SK-N-SH (cell line): ENCODE results near the gene PPP2R1A. TPM values are rescaled to one million over a fixed set of nuclear protein-coding genes. Genes with fewer than 3 reads are reported as not detected.

Source experiments
- CTCF ChIA-PET: fragments of 300-600, 350-600 bp; formaldehyde crosslinking; extraction: SDS; loops from one replicate; lab custom pipeline; 2021; lab: Yijun Ruan, JAX
- POLR2A ChIA-PET: fragments of 350-600 bp; sonication (Branson Sonifier 250); formaldehyde crosslinking; extraction: SDS; loops from one replicate; lab custom pipeline; 2020; ENCODE audit warnings: antibody characterized with exemption, inconsistent platforms; lab: Yijun Ruan, JAX
- DNase-seq: peaks from one replicate; pipeline ENCODE4 v3.0.0; 2012
- H2AFZ ChIP-seq: fragments of 200-600 bp; sonication (generic); 2 replicates; pipeline ENCODE4 v1.8.1; 2016; ENCODE audit warnings: antibody characterized with exemption, mild to moderate bottlenecking, low read depth
- H3F3A ChIP-seq: fragments of 200-600 bp; sonication (generic); replicated peaks from 2 replicates; pipeline ENCODE3; 2016; ENCODE audit warnings: antibody characterized with exemption, mild to moderate bottlenecking; ENCODE audit not compliant: insufficient read depth
- H3K27ac ChIP-seq, 2 experiments: fragments of 200-500 bp in 1 of 2; fragments of 200-600 bp in 1 of 2; sonication (Bioruptor generic) in 1 of 2; sonication (generic), shearing (Covaris generic) in 1 of 2; 2 replicates each; pipeline versions ENCODE4 v1.5.1 to v1.6.1; 2014 to 2016; ENCODE audit warnings: low read depth in 2 of 2, inconsistent platforms in 1 of 2, low read length in 1 of 2, mild to moderate bottlenecking in 1 of 2, mixed read lengths in 1 of 2
- H3K27me3 ChIP-seq: fragments of 200-600 bp; sonication (generic), shearing (Covaris generic); 2 replicates; pipeline ENCODE4 v1.6.1; 2016; ENCODE audit warnings: mixed run types; ENCODE audit not compliant: insufficient read depth
- H3K36me3 ChIP-seq, 2 experiments: fragments of 200-500 bp in 1 of 2; fragments of 200-600 bp in 1 of 2; sonication (Bioruptor generic) in 1 of 2; sonication (generic) in 1 of 2; replicated peaks in 1 of 2; 2 replicates each; pipeline versions ENCODE3 to v1.5.1; 2014 to 2016; ENCODE audit warnings: low read length in 1 of 2, mild to moderate bottlenecking in 1 of 2; ENCODE audit not compliant: insufficient read depth in 2 of 2, control insufficient read depth in 1 of 2
- H3K4me1 ChIP-seq, 2 experiments: fragments of 200-500 bp in 1 of 2; fragments of 200-600 bp in 1 of 2; sonication (Bioruptor generic) in 1 of 2; sonication (generic), shearing (Covaris generic) in 1 of 2; 2 replicates each; pipeline versions ENCODE4 v1.5.1 to v1.6.1; 2014 to 2016; ENCODE audit warnings: low read depth in 1 of 2, low read length in 1 of 2, mixed run types in 1 of 2; ENCODE audit not compliant: insufficient read depth in 2 of 2, control insufficient read depth in 1 of 2
- H3K4me2 ChIP-seq: fragments of 200-600 bp; sonication (generic), shearing (Covaris generic); 2 replicates; pipeline ENCODE4 v1.6.1; 2017; ENCODE audit warnings: mixed run types
- H3K4me3 ChIP-seq, 2 experiments: fragments of 200-500 bp in 1 of 2; fragments of 200-600 bp in 1 of 2; sonication (Bioruptor generic) in 1 of 2; sonication (generic), shearing (Covaris generic) in 1 of 2; 2 replicates each; pipeline versions ENCODE4 v1.5.1 to v1.8.1; 2014 to 2016; ENCODE audit warnings: low read depth in 2 of 2, inconsistent platforms in 1 of 2, low read length in 1 of 2, mild to moderate bottlenecking in 1 of 2, mixed read lengths in 1 of 2, moderate library complexity in 1 of 2
- H3K79me2 ChIP-seq: fragments of 200-600 bp; sonication (generic); 2 replicates; pipeline ENCODE4 v1.8.1; 2017; ENCODE audit warnings: mild to moderate bottlenecking; ENCODE audit not compliant: insufficient read depth
- H3K9ac ChIP-seq: fragments of 200-600 bp; sonication (generic); 2 replicates; pipeline ENCODE4 v1.6.1; 2017; ENCODE audit warnings: mixed run types
- H3K9me2 ChIP-seq: fragments of 200-600 bp; sonication (generic); 2 replicates; pipeline ENCODE4 v1.6.1; 2017; ENCODE audit warnings: mixed run types
- H3K9me3 ChIP-seq: fragments of 200-600 bp; sonication (generic); 2 replicates; pipeline ENCODE4 v1.6.1; 2017; ENCODE audit warnings: mixed run types, mild to moderate bottlenecking, moderate library complexity
- H4K20me1 ChIP-seq: fragments of 200-600 bp; sonication (generic); 2 replicates; pipeline ENCODE4 v1.6.1; 2017; ENCODE audit warnings: mild to moderate bottlenecking, mixed run types; ENCODE audit not compliant: insufficient read depth
- CTCF ChIP-seq: fragments of 200-600 bp; sonication (generic); IDR thresholded peaks from 2 replicates; pipeline ENCODE4 v1.6.1; 2017; ENCODE audit warnings: antibody characterized with exemption, mild to moderate bottlenecking, moderate library complexity
- GABPA ChIP-seq: IDR thresholded peaks from 2 replicates; pipeline ENCODE4 v1.4.0; 2012; ENCODE audit warnings: low read depth, mild to moderate bottlenecking
- MAX ChIP-seq: IDR thresholded peaks from 2 replicates; pipeline ENCODE4 v1.4.0; 2012; ENCODE audit warnings: low read depth
- MXI1 ChIP-seq: IDR thresholded peaks from 2 replicates; pipeline ENCODE4 v1.6.1; 2012; ENCODE audit warnings: mild to moderate bottlenecking, low read depth, low read length, improper control_type of control experiment
- NFIC ChIP-seq: IDR thresholded peaks from 2 replicates; pipeline ENCODE4 v1.4.0; 2012; ENCODE audit warnings: borderline replicate concordance
- PBX3 ChIP-seq: IDR thresholded peaks from 2 replicates; pipeline ENCODE4; 2012
- POLR2AphosphoS5 ChIP-seq: IDR thresholded peaks from 2 replicates; pipeline ENCODE4 v1.6.1; 2012; ENCODE audit warnings: low read depth, low read length
- RAD21 ChIP-seq: IDR thresholded peaks from 2 replicates; pipeline ENCODE4 v1.6.1; 2012; ENCODE audit warnings: mild to moderate bottlenecking, low read length
- REST ChIP-seq: IDR thresholded peaks from 2 replicates; pipeline ENCODE4 v1.6.1; 2012; ENCODE audit warnings: mild to moderate bottlenecking, low read depth, low read length, moderate library complexity
- SIN3A ChIP-seq: IDR thresholded peaks from 2 replicates; pipeline ENCODE4 v1.6.1; 2012; ENCODE audit warnings: low read depth, mild to moderate bottlenecking, low read length, moderate library complexity, borderline replicate concordance
- SMC3 ChIP-seq: IDR thresholded peaks from 2 replicates; pipeline ENCODE4 v1.6.1; 2012; ENCODE audit warnings: low read depth, low read length, improper control_type of control experiment
- TEAD4 ChIP-seq: IDR thresholded peaks from 2 replicates; pipeline ENCODE4 v1.4.0; 2012; ENCODE audit warnings: mild to moderate bottlenecking, borderline replicate concordance; ENCODE audit not compliant: insufficient read depth
- USF1 ChIP-seq: IDR thresholded peaks from 2 replicates; pipeline ENCODE4 v1.4.0; 2012; ENCODE audit warnings: low read depth, borderline replicate concordance
- USF2 ChIP-seq: fragments of 150-350 bp; IDR thresholded peaks from 2 replicates; pipeline ENCODE4 v1.6.1; 2017; ENCODE audit warnings: antibody characterized with exemption, low read length, low read depth, borderline replicate concordance
- WGBS: methylation state at CpG from one replicate; pipeline ENCODE4 v1.1.6; 2017; ENCODE audit warnings: low lambda C conversion rate; 5-methylcytosine and 5-hydroxymethylcytosine counted together
- polyA plus RNA-seq, 3 experiments: library from polyadenylated mRNA; depleted of rRNA; stranded (reverse); fragments of >200 nt; gene quantifications; 2 replicates each; pipeline ENCODE4 v1.2.3, GENCODE V29; 2012

The PPP2R1A gene
- polyA plus RNA-seq, 1 of the 3 experiments (the other 2 are of a cell fraction), result 163 TPM

- POLR2A ChIA-PET, result interaction anchor here (0.5 kb wide), 1 partner anchor 120 kb away, joined by 3 read pairs; no protein-coding TSS in a partner anchor
- H4K20me1 ChIP-seq, result no peaks in the 10 kb centered on the region
- CTCF ChIA-PET, result interaction anchor here (0.7 to 1.2 kb wide), 2 partner anchors 11 to 17 kb away, joined by 3 to 5 read pairs; no protein-coding TSS in a partner anchor
Observed at GRCh38 chr19:52248241-52248640, 58.4 kb downstream of the PPP2R1A start.

More at GRCh38 chr19:52248241-52248640, 58.4 kb downstream of the PPP2R1A start:
- Histone ChIP-seq H3K9me3 (no peaks in the 10 kb centered on the region), H3K9ac (no peak overlapping the region), H2AFZ (no peak overlapping the region), H3F3A (no peaks in the 10 kb centered on the region), H3K9me2 (no peaks in the 10 kb centered on the region), H3K4me2 (no peak overlapping the region), H3K27me3 (no peaks in the 10 kb centered on the region), H3K4me1 (no peaks in the 10 kb centered on the region), H3K4me3 (no peak overlapping the region; a peak in 1 of 4 replicates), H3K36me3 (no peaks in the 10 kb centered on the region), H3K79me2 (no peaks in the 10 kb centered on the region), H3K27ac (no peak overlapping the region)
- peak; percentile 34 for DNase-seq
- TF ChIP-seq CTCF, result peak; percentile 39; the same call in 1 of the 2 replicates
- TF ChIP-seq GABPA, result no peak
- TF ChIP-seq USF2, result no peak
- TF ChIP-seq SIN3A, result no peak
- TF ChIP-seq REST, result no peak
- peak; percentile 40 for TF ChIP-seq SMC3
- no peak for TF ChIP-seq MAX
- peak; percentile 69 for TF ChIP-seq RAD21
- TF ChIP-seq TEAD4, result no peak
- TF ChIP-seq PBX3, result no peak
- no peak for TF ChIP-seq POLR2AphosphoS5
- no peak for TF ChIP-seq NFIC
- TF ChIP-seq USF1, result no peak
- no peak for TF ChIP-seq MXI1
- WGBS, result 22% methylated on average over 6 of the region's 6 CpGs
